Ovary (tissue), 3 donors: ENCODE measurements around the gene PDE3B.

ENCODE experiments used
- POLR2A ChIP-seq: fragments of 450-650 bp; IDR thresholded peaks from one replicate; pipeline ENCODE4 v1.6.1; 2017; ENCODE audit warnings: antibody characterized with exemption, mild to moderate bottlenecking, moderate library complexity
- TF ChIP-seq, protein P1 (sequence below), 3 donors: fragments of 450-650 bp in 2 of 3; fragments of 200-600 bp in 1 of 3; IDR thresholded peaks; one replicate each; pipeline versions ENCODE4 v1.5.1 to v1.8.0; 2016 to 2022; ENCODE audit warnings: antibody characterized with exemption in 3 of 3, mild to moderate bottlenecking in 1 of 3
- donor health status: DM: no; HTN: no; CAD: no.

DNA sequence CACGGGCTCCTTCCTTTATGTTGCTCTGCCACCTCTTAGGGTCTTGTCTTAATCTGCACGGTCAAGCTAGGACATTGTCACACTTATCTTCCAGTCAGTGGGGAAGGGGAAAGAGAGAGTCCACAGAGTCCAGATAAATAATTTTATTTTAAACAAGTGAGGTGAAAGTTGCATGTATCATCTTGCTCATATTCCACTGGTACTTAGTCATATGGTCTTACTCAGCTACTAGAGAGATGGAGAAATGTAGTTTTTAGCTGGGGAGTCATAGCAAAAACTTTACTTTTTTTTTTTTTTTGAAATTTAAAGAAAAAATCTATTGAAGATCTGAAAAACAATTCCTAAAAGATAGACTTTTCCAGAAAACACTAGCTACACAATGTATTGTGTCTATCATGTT is 29.0 kb downstream of the PDE3B start:
- TF ChIP-seq, protein P1, sequence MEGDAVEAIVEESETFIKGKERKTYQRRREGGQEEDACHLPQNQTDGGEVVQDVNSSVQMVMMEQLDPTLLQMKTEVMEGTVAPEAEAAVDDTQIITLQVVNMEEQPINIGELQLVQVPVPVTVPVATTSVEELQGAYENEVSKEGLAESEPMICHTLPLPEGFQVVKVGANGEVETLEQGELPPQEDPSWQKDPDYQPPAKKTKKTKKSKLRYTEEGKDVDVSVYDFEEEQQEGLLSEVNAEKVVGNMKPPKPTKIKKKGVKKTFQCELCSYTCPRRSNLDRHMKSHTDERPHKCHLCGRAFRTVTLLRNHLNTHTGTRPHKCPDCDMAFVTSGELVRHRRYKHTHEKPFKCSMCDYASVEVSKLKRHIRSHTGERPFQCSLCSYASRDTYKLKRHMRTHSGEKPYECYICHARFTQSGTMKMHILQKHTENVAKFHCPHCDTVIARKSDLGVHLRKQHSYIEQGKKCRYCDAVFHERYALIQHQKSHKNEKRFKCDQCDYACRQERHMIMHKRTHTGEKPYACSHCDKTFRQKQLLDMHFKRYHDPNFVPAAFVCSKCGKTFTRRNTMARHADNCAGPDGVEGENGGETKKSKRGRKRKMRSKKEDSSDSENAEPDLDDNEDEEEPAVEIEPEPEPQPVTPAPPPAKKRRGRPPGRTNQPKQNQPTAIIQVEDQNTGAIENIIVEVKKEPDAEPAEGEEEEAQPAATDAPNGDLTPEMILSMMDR (IDR thresholded peaks at IDR 0.05): no peak
- no peak for TF ChIP-seq POLR2A
